Measurements from ENCODE around the gene FSD1.
A peak's percentile ranks its signal among the peaks of the same experiment; 100 is the strongest.
"Not testable (repeated sequence)": the region's sequence is repeated elsewhere in the genome, so short reads cannot be mapped to it uniquely, and the experiment has no call there.

The FSD1 gene

GRCh38 chr19:4286141-4286540, 18.3 kb upstream of the FSD1 start:
- not testable (repeated sequence) for DNase-seq

GRCh38 chr19:4288091-4288777, 16.2 kb upstream of the FSD1 start:
- DNase-seq = peak; percentile 50

GRCh38 chr19:4291184-4291732, 13.1 kb upstream of the FSD1 start:
- peak; percentile 68 for DNase-seq

GRCh38 chr19:4292515-4292914, 11.9 kb upstream of the FSD1 start:
- DNase-seq = no peak

GRCh38 chr19:4294389-4294788, 10.0 kb upstream of the FSD1 start:
- peak; percentile 87 for DNase-seq

GRCh38 chr19:4295972-4296771, 8.2 kb upstream of the FSD1 start:
- peak; percentile 99 for DNase-seq

- no peak for DNase-seq
Measured at GRCh38 chr19:4297901-4298809, 6.2 kb upstream of the FSD1 start.

- DNase-seq = no peak
Measured at GRCh38 chr19:4298810-4299550, 5.4 kb upstream of the FSD1 start.

GRCh38 chr19:4300589-4300988, 3.8 kb upstream of the FSD1 start:
- no peak for DNase-seq

- DNase-seq = no peak
Measured at GRCh38 chr19:4301590-4302242, 2.7 kb upstream of the FSD1 start.

- no peak for DNase-seq
Measured at GRCh38 chr19:4302243-4302640, 2.2 kb upstream of the FSD1 start, which contains the start of gene TMIGD2. TMIGD2 (minus strand) TSS chr19:4302389; CDS start chr19:4302385, 4 bp downstream.

- no peak for DNase-seq
Measured at GRCh38 chr19:4303819-4304537, 420 bp upstream of the FSD1 start.

GRCh38 chr19:4305257-4305612, 837 bp downstream of the FSD1 start:
- DNase-seq = peak; percentile 31

GRCh38 chr19:4305659-4306058, 1.3 kb downstream of the FSD1 start:
- DNase-seq = no peak

GRCh38 chr19:4310247-4311121, 6.1 kb downstream of the FSD1 start:
- DNase-seq = peak; percentile 27

- DNase-seq = peak; percentile 22
Measured at GRCh38 chr19:4313847-4314490, 9.6 kb downstream of the FSD1 start.

- no peak for DNase-seq
Measured at GRCh38 chr19:4316956-4317355, 12.6 kb downstream of the FSD1 start.

GRCh38 chr19:4318460-4318859, 14.1 kb downstream of the FSD1 start:
- no peak for DNase-seq

GRCh38 chr19:4319067-4319718, 14.8 kb downstream of the FSD1 start:
- DNase-seq = no peak
